Nucleus accumbens (tissue), 56 donors: ENCODE results near the gene SIN3B.
"Not testable (repeated sequence)": the region's sequence is repeated elsewhere in the genome, so short reads cannot be mapped to it uniquely, and the experiment has no call there.

ENCODE experiments used
- DNase-seq, 56 donors: peaks; one replicate each; lab custom pipeline; 2025; lab: John Stamatoyannopoulos, UW

Gene SIN3B

GRCh38 chr19:16861834-16862233 lies 32.6 kb downstream of the SIN3B start:
- DNase-seq: no peak

GRCh38 chr19:16862826-16863415 lies 33.7 kb downstream of the SIN3B start:
- no peak for DNase-seq

GRCh38 chr19:16867211-16867610 lies 38.0 kb downstream of the SIN3B start:
- no peak for DNase-seq

GRCh38 chr19:16868423-16869130 lies 39.4 kb downstream of the SIN3B start:
- DNase-seq: no peak

GRCh38 chr19:16869331-16869972 lies 40.3 kb downstream of the SIN3B start:
- no peak for DNase-seq

GRCh38 chr19:16871871-16872270 lies 42.7 kb downstream of the SIN3B start:
- DNase-seq: no peak

- no peak for DNase-seq
These were observed 43.5 kb downstream of the SIN3B start for GRCh38 chr19:16872728-16873127.

- DNase-seq: no peak
These were observed 44.4 kb downstream of the SIN3B start for GRCh38 chr19:16873594-16873993.

GRCh38 chr19:16874250-16874977 lies 45.2 kb downstream of the SIN3B start:
- no peak for DNase-seq

- not testable (repeated sequence) for DNase-seq
These were observed 45.7 kb downstream of the SIN3B start for GRCh38 chr19:16874978-16875299.

- DNase-seq: no peak
These were observed 46.7 kb downstream of the SIN3B start for GRCh38 chr19:16875584-16876555.

- DNase-seq: no peak
These were observed 47.7 kb downstream of the SIN3B start for GRCh38 chr19:16876904-16877361.

- DNase-seq: no peak
These were observed 48.4 kb downstream of the SIN3B start for GRCh38 chr19:16877581-16877980.

GRCh38 chr19:16878181-16878965 lies 49.2 kb downstream of the SIN3B start:
- no peak for DNase-seq

- no peak for DNase-seq
These were observed 51.8 kb downstream of the SIN3B start for GRCh38 chr19:16880884-16881554.

GRCh38 chr19:16882146-16882545 lies 52.9 kb downstream of the SIN3B start:
- DNase-seq: no peak

- DNase-seq: no peak
These were observed 54.3 kb downstream of the SIN3B start for GRCh38 chr19:16883522-16883921.

- DNase-seq: no peak
These were observed 56.0 kb downstream of the SIN3B start for GRCh38 chr19:16885166-16885565.
